ENCODE results near the gene DENND1B. TPM values are rescaled to one million over a fixed set of nuclear protein-coding genes. Genes with fewer than 3 reads are reported as not detected.

DENND1B gene
- total RNA-seq, 1 experiment from 2014 or later, result 14.1 TPM

- no peaks in the 10 kb centered on the region for H3K27me3 ChIP-seq (ENCODE audit: insufficient read depth, low read depth)
- H4K20me1 ChIP-seq (ENCODE audit: insufficient read depth), result no peaks in the 10 kb centered on the region
- intact Hi-C loops (cut with micrococcal nuclease; ENCODE audit: unreplicated experiment), result no loop called here
- ChIA-PET CTCF (no interaction called here), POLR2A (ENCODE audit: unreplicated experiment) (no interaction called here)
- H3K9me2 ChIP-seq (ENCODE audit: insufficient read depth), result no peaks in the 10 kb centered on the region
- H3K9me3 ChIP-seq (ENCODE audit: insufficient read depth, low read depth), result peaks cover 9% of the 10 kb centered on the region; the same call in 1 of the 2 replicates
- no peak overlapping the region for H3K4me3 ChIP-seq
- H3K27ac ChIP-seq, result no peak overlapping the region
- H3K79me2 ChIP-seq (ENCODE audit: low read depth), result no peaks in the 10 kb centered on the region
- no peaks in the 10 kb centered on the region for H3F3A ChIP-seq (ENCODE audit: insufficient read depth, low read depth)
- no peak overlapping the region for H2AFZ ChIP-seq
- no peak overlapping the region for H3K4me2 ChIP-seq
- H3K4me1 ChIP-seq (replicated peaks; ENCODE audit: insufficient read depth), result no peaks in the 10 kb centered on the region
- no TSS peak for BruUV-seq (replicated peaks)
- H3K36me3 ChIP-seq (ENCODE audit: low read depth), result 0 out of 2 replicates have a peak, but pooled peaks cover 6% of the 10 kb centered on the region
- DNase-seq, result no peak
- TF ChIP-seq CTCF (conservative IDR thresholded peaks at IDR 0.05) (no peak), EZH2 (IDR thresholded peaks at IDR 0.05; ENCODE audit: low read depth) (no peak)
These were observed 91.3 kb downstream of the DENND1B start for GRCh38 chr1:197683895-197684553.

GRCh38 chr1:197683280-197683679, 92.0 kb downstream of the DENND1B start:
- Histone ChIP-seq H3K27me3 (ENCODE audit: insufficient read depth, low read depth) (no peaks in the 10 kb centered on the region), H3K4me2 (no peak overlapping the region), H3K79me2 (ENCODE audit: low read depth) (no peaks in the 10 kb centered on the region), H3K4me3 (no peak overlapping the region), H3K9me3 (ENCODE audit: insufficient read depth, low read depth) (peaks cover 5% of the 10 kb centered on the region; the same call in 1 of the 2 replicates), H3K27ac (no peak overlapping the region), H3K4me1 (replicated peaks; ENCODE audit: insufficient read depth) (no peaks in the 10 kb centered on the region), H2AFZ (no peak overlapping the region), H4K20me1 (ENCODE audit: insufficient read depth) (no peaks in the 10 kb centered on the region), H3F3A (ENCODE audit: insufficient read depth, low read depth) (no peaks in the 10 kb centered on the region), H3K36me3 (ENCODE audit: low read depth) (0 out of 2 replicates have a peak, but pooled peaks cover 2% of the 10 kb centered on the region), H3K9me2 (ENCODE audit: insufficient read depth) (no peaks in the 10 kb centered on the region)
- no peak for DNase-seq
- POLR2A ChIA-PET (ENCODE audit: unreplicated experiment), result no interaction called here
- TF ChIP-seq CTCF (conservative IDR thresholded peaks at IDR 0.05) (no peak), EZH2 (IDR thresholded peaks at IDR 0.05; ENCODE audit: low read depth) (no peak)
- intact Hi-C loops (cut with micrococcal nuclease; ENCODE audit: unreplicated experiment), result no loop called here
- no TSS peak for BruUV-seq (replicated peaks)
- CTCF ChIA-PET, result no interaction called here

- H3K4me1 ChIP-seq (replicated peaks; ENCODE audit: insufficient read depth), result no peaks in the 10 kb centered on the region
- H3K36me3 ChIP-seq (ENCODE audit: low read depth), result no peaks in the 10 kb centered on the region
- H3K9me2 ChIP-seq (ENCODE audit: insufficient read depth), result no peaks in the 10 kb centered on the region
- BruUV-seq (replicated peaks), result no TSS peak
- DNase-seq, result no peak
- ChIA-PET CTCF (no interaction called here), POLR2A (ENCODE audit: unreplicated experiment) (no interaction called here)
- no peaks in the 10 kb centered on the region for H4K20me1 ChIP-seq (ENCODE audit: insufficient read depth)
- H3K9me3 ChIP-seq (ENCODE audit: insufficient read depth, low read depth), result no peaks in the 10 kb centered on the region
- no peak overlapping the region for H3K27ac ChIP-seq
- no peak overlapping the region for H2AFZ ChIP-seq
- no peaks in the 10 kb centered on the region for H3K27me3 ChIP-seq (ENCODE audit: insufficient read depth, low read depth)
- TF ChIP-seq CTCF (conservative IDR thresholded peaks at IDR 0.05), result no peak
- no peak for TF ChIP-seq EZH2 (IDR thresholded peaks at IDR 0.05; ENCODE audit: low read depth)
- no peaks in the 10 kb centered on the region for H3K79me2 ChIP-seq (ENCODE audit: low read depth)
- no peak overlapping the region for H3K4me2 ChIP-seq
- no peak overlapping the region for H3K4me3 ChIP-seq
- no peaks in the 10 kb centered on the region for H3F3A ChIP-seq (ENCODE audit: insufficient read depth, low read depth)
- intact Hi-C loops (cut with micrococcal nuclease; ENCODE audit: unreplicated experiment), result no loop called here
These were observed 95.0 kb downstream of the DENND1B start for GRCh38 chr1:197680311-197680710.
